Measurements from ENCODE around the gene WNT2.

DNA sequence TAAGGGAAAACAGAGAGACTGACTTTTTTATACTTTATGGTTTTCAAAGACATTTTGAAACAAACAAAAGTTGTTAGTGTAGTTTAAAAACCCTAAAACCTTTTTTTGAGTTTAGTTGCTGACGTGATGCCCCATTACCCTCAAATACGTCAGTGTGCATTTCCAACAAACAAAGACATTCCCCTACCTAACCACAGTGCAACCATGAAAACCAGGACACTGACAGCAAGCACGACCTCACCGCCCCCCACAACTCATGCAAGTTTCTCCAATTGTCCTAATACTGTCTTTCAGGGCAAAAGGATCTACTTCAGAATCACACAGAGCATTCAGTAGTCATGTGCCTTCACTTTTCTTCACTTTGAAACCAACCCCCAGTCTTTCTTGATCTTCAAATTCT lies 75.0 kb downstream of the WNT2 start:
- no peak for TF ChIP-seq ZNF70 (CRISPR knock-in tag; IDR thresholded peaks at IDR 0.05)
- TF ChIP-seq, protein P1, sequence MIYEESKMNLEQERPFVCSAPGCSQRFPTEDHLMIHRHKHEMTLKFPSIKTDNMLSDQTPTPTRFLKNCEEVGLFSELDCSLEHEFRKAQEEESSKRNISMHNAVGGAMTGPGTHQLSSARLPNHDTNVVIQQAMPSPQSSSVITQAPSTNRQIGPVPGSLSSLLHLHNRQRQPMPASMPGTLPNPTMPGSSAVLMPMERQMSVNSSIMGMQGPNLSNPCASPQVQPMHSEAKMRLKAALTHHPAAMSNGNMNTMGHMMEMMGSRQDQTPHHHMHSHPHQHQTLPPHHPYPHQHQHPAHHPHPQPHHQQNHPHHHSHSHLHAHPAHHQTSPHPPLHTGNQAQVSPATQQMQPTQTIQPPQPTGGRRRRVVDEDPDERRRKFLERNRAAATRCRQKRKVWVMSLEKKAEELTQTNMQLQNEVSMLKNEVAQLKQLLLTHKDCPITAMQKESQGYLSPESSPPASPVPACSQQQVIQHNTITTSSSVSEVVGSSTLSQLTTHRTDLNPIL (CRISPR knock-in tag; IDR thresholded peaks at IDR 0.05; ENCODE audit: low read depth) = no peak
